ENCODE data around the gene GJA10.
"Not testable (repeated sequence)": the region's sequence is repeated elsewhere in the genome, so short reads cannot be mapped to it uniquely, and the experiment has no call there.

GJA10 gene

DNA sequence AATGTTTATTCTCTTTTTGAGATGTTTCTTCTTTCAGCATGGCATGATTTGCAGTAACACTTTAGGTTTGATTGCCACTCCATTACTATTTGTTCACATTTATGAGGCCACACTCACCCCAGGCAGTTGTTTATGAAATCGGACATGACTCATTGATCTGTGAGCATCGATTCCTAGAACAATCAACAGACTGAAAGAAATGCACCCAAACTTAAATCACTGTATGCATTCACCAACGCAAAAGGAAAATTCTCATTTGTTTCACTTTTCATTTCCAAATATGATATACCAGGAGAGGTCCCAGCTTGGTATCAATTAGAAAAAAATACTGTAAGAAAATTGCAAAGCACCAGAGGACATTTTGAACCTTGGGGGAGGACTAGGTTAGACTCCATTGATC is 5.4 kb upstream of the GJA10 start:
- POLR2A ChIA-PET = no interaction called here
- TF ChIP-seq, protein P1, sequence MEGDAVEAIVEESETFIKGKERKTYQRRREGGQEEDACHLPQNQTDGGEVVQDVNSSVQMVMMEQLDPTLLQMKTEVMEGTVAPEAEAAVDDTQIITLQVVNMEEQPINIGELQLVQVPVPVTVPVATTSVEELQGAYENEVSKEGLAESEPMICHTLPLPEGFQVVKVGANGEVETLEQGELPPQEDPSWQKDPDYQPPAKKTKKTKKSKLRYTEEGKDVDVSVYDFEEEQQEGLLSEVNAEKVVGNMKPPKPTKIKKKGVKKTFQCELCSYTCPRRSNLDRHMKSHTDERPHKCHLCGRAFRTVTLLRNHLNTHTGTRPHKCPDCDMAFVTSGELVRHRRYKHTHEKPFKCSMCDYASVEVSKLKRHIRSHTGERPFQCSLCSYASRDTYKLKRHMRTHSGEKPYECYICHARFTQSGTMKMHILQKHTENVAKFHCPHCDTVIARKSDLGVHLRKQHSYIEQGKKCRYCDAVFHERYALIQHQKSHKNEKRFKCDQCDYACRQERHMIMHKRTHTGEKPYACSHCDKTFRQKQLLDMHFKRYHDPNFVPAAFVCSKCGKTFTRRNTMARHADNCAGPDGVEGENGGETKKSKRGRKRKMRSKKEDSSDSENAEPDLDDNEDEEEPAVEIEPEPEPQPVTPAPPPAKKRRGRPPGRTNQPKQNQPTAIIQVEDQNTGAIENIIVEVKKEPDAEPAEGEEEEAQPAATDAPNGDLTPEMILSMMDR (IDR thresholded peaks at IDR 0.05; ENCODE audit: control extremely low read depth, extremely low read depth, low read depth, missing control alignments) = no peak
- no peak for DNase-seq (ENCODE audit: extremely low spot score)
- CTCF ChIA-PET = no interaction called here

DNA sequence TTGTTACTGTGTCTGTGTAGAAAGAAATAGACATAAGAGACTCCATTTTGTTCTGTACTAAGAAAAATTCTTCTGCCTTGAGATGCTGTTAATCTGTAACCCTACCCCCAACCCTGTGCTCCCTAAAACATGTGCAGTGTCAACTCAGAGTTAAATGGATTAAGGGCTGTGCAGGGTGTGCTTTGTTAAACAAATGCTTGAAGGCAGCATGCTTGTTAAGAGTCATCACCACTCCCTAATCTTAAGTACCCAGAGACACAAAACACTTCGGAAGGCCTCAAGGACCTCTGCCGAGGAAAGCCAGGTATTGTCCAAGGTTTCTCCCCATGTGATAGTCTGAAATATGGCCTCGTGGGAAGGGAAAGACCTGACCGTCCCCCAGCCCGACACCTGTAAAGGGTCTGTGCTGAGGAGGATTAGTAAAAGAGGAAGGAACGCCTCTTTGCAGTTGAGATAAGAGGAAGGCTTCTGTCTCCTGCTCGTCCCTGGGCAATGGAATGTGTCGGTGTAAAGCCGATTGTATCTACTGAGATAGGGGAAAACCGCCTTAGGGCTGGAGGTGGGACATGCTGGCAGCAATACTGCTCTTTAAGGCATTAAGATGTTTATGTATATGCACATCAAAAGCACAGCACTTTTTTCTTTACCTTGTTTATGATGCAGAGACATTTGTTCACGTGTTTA is 3.3 kb upstream of the GJA10 start:
- DNase-seq (ENCODE audit: extremely low spot score); CTCF ChIA-PET; POLR2A ChIA-PET: not testable (repeated sequence)

DNA sequence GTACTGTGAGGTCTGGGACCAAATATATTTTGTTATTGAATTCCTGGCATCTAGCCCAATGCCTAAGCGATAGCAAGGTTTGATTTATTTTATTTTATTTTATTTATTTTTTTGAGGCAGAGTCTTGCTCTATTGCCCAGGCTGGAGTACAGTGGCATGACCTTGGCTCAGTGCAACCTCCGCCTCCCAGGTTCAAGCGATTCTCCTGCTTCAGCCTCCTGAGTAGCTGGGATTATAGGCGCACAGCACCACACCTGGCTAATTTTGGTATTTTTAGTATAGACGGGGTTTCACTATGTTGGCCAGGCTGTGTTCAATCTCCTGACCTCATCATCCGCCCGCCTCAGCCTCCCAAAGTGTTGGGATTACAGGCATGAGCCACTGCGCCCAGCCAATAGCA is 1.7 kb upstream of the GJA10 start:
- CTCF ChIA-PET; POLR2A ChIA-PET; DNase-seq (ENCODE audit: extremely low spot score): not testable (repeated sequence)

DNA sequence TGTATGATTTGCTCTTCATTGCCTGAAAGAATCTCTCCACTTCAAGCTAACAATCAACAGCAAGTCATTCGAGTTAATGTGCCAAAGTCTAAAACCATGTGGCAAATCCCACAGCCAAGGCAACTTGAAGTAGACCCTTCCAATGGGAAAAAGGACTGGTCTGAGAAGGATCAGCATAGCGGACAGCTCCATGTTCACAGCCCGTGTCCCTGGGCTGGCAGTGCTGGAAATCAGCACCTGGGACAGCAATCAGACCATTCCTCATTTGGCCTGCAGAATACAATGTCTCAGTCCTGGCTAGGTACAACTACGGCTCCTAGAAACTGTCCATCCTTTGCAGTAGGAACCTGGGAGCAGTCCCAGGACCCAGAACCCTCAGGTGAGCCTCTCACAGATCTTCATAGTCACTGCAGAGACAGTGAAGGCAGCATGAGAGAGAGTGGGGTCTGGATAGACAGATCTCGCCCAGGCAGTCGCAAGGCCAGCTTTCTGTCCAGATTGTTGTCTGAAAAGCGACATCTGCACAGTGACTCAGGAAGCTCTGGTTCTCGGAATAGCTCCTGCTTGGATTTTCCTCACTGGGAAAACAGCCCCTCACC is 1.1 kb downstream of the GJA10 start:
- DNase-seq (ENCODE audit: extremely low spot score) = no peak
- TF ChIP-seq, protein P1 (IDR thresholded peaks at IDR 0.05; ENCODE audit: control extremely low read depth, extremely low read depth, low read depth, missing control alignments) = no peak
- CTCF ChIA-PET = interaction anchor here (1.0 kb wide), 1 partner anchor 10 kb away, joined by 3 read pairs; no protein-coding TSS in a partner anchor
- POLR2A ChIA-PET = no interaction called here

DNA sequence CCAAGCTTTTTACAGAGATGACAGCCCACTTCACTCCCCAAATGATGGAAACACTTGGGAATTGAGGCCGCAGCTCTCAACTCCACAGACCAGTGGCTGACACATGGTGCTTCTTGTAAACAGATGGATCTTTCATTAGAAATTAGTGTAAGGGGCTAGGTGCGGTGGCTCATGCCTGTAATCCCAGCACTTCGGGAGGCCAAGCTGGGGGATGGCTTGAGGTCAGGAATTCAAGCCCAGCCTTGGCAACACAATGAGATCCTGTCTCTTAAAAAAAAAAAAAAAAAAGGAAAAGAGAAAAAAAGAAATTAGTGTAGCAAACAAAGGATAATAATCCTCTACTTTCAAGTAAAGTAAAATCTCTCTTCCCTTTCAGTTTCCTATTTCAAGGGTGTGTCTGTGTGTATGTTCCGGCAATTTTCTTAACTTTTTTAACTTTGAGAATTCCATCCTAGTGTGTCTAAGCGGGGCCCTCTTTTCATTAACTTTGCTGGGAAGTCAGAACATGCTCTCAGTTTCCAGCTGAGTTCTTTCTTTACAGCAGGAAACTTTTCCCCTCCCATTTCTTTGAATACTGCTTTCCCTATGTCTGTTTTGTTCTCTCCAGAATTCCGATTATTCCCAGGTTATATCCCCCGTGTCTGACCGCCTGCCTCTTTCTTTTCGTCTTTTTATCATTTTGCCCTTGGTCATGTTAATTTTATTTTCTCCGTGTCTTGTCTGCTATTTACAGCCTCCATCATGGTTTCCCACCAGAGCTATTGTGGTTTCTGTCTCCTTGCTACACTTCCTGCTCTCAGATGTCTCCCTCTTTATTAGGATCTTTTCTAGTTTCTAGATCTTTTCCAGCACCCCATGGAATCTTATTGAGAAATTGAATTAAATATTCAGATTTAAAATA is 16.0 kb downstream of the GJA10 start:
- CTCF ChIA-PET; DNase-seq (ENCODE audit: extremely low spot score): not testable (repeated sequence)
- POLR2A ChIA-PET = interaction anchor here (0.7 kb wide), 1 partner anchor 145 kb away, joined by 4 read pairs; no protein-coding TSS in a partner anchor

DNA sequence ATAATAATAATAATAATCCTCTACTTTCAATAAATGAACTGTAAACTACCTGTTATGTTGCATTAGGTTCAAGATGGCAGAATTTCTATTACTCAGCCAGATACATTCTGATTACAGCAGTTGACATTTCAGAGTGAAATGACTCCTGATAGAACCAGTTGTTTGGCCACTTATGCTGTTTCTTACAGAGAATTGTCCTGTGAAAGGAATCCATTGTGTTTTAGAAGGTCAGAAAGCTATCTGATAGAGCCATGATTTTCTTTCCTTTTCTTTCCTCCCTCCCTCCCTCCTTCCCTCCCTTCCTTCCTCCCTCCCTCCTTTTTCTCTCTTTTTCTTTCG is 16.6 kb downstream of the GJA10 start:
- TF ChIP-seq, protein P1 (IDR thresholded peaks at IDR 0.05; ENCODE audit: control extremely low read depth, extremely low read depth, low read depth, missing control alignments) = no peak
- POLR2A ChIA-PET = interaction anchor here (0.7 kb wide), 1 partner anchor 144 kb away, joined by 4 read pairs; no protein-coding TSS in a partner anchor
- CTCF ChIA-PET = no interaction called here
- no peak for DNase-seq (ENCODE audit: extremely low spot score)

DNA sequence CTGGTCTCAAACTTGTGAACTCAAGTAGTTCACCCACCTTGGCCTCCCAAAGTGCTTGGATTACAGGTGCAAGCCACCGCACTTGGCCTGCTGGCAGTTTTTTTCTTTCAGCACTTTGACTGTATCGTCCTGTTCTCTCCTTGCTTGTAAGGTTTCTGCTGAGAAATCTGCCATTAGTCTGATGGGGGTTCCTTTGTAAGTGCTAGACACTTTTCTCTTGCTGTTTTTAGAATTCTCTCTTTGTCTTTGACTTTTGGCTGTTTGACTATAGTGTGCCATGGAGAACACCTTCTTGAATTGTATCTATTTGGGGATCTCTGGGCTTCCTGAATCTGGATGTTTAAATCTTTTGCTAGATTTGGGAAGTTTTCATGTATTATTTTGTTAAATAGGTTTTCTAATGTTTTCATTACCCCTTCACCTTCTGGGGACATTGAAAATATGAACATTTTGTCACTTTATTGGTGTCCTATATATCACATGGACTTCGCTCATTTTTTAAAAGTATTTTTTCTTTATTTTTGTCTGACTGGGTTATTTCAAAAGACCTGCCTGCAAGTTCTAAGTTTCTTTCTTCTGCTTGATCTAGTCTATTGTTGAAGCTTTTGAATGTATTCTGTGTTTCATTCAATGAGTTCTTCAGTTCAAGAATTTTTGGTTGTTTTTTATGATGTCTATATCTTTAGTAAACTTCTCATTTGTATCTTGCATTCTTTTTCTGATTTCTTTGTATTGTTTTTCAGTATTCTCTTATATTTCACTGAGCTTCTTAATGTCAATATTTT is 22.1 kb downstream of the GJA10 start:
- ChIA-PET POLR2A (no interaction called here), CTCF (no interaction called here)
- TF ChIP-seq, protein P1 (IDR thresholded peaks at IDR 0.05; ENCODE audit: control extremely low read depth, extremely low read depth, low read depth, missing control alignments) = no peak
- DNase-seq (ENCODE audit: extremely low spot score) = no peak
